Measurements from ENCODE around the gene PLCD1.
A peak's percentile ranks its signal among the peaks of the same experiment; 100 is the strongest.

Gene PLCD1

GRCh38 chr3:37971467-37971866, 58.0 kb downstream of the PLCD1 start:
- TF ChIP-seq, protein P1, sequence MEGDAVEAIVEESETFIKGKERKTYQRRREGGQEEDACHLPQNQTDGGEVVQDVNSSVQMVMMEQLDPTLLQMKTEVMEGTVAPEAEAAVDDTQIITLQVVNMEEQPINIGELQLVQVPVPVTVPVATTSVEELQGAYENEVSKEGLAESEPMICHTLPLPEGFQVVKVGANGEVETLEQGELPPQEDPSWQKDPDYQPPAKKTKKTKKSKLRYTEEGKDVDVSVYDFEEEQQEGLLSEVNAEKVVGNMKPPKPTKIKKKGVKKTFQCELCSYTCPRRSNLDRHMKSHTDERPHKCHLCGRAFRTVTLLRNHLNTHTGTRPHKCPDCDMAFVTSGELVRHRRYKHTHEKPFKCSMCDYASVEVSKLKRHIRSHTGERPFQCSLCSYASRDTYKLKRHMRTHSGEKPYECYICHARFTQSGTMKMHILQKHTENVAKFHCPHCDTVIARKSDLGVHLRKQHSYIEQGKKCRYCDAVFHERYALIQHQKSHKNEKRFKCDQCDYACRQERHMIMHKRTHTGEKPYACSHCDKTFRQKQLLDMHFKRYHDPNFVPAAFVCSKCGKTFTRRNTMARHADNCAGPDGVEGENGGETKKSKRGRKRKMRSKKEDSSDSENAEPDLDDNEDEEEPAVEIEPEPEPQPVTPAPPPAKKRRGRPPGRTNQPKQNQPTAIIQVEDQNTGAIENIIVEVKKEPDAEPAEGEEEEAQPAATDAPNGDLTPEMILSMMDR (IDR thresholded peaks at IDR 0.05; ENCODE audit: low read depth, low read length) = no peak
- DNase-seq (ENCODE audit: low read depth in 2 of 2) = no peak
- no peak overlapping the region for H3K4me3 ChIP-seq (replicated peaks in 1 of 2; ENCODE audit: low read depth in 2 of 2, low read length in 2 of 2)

DNA sequence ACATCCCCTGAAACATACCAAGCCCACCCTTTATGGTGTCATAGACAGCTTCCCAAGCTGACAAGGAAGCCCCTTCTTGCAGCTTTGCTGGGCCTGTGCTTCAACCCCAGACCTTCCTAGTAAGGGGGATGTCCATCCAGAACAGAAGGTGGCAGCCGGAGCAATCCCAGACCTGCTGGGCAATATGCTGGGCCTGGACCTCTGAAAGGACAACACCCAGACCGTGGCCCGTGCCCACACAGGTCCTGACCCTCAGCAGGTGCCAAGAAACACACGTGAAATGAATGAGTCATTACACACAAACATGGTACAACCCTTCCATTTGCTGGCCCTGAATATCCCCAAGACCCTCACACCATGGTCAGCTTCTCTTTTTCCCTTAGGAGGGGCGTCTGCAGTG, 58.6 kb downstream of the PLCD1 start:
- TF ChIP-seq, protein P1 (IDR thresholded peaks at IDR 0.05; ENCODE audit: low read depth, low read length) = no peak
- no peak for DNase-seq (ENCODE audit: low read depth in 2 of 2)
- H3K4me3 ChIP-seq (replicated peaks in 1 of 2; ENCODE audit: low read depth in 2 of 2, low read length in 2 of 2) = no peak overlapping the region

- H3K4me3 ChIP-seq (replicated peaks in 1 of 2; ENCODE audit: low read depth in 2 of 2, low read length in 2 of 2) = no peak overlapping the region
- TF ChIP-seq, protein P1 (IDR thresholded peaks at IDR 0.05; ENCODE audit: low read depth, low read length) = no peak
- no peak for DNase-seq (ENCODE audit: low read depth in 2 of 2)
These were observed 59.8 kb downstream of the PLCD1 start for GRCh38 chr3:37969596-37970100.

DNA sequence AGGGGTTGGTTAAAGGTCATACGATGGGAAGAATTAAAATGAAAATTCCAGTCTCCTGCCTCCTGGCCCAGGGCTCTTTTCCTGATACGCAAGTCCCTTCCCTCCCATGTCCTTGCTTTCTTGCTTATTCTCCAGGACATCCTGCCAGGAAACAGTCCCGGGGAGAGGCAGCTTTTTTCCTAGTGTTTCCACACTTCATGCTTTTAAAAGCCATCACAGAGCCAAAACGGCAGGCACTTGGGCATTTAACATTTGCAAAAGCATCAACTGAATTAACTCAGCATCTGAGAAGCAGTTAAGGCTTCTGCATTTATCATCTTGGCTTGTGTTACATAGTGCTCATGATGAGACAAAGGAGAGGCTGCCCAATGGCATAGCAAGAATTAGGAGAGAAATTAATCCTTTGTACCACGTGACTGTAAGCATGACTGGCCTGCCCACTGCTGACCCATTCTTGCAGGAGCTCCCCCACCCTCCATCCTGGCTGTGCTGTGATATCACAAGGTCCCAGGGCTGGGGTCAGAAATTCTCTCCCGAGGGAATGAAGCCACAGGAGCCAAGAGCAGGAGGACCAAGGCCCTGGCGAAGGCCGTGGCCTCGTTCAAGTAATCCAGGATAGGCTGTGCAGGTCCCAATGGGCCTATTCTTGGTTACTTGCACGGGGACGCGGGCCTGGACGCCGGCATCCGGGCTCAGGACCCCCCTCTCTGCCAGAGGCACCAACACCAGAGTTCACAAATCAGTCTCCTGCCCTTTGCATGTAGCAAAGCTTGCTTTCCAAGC, 60.4 kb downstream of the PLCD1 start:
- TF ChIP-seq, protein P1 (IDR thresholded peaks at IDR 0.05; ENCODE audit: low read depth, low read length) = no peak
- H3K4me3 ChIP-seq (replicated peaks in 1 of 2; ENCODE audit: low read depth in 2 of 2, low read length in 2 of 2) = no peak overlapping the region
- no peak for DNase-seq (ENCODE audit: low read depth in 2 of 2)

DNA sequence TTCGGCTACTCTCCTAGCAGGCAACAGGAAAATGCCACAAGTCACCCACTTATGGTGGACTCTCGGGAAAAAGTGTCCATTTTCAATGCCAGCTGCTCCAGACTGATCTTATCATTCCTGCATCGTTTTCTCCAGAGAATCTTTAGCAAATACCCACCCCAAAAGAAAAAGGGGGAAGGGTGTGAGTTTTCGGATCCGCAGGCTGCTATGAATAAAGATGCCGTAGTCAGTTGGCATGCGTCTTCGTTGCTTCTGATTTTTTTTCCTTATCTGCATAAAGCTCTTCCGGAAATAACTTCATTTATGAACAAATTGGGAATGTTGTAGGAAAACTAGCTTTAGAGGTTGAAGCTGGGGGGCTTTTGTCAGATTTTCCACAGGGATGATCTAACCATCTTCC, 61.2 kb downstream of the PLCD1 start:
- no peak overlapping the region for H3K4me3 ChIP-seq (replicated peaks in 1 of 2; ENCODE audit: low read depth in 2 of 2, low read length in 2 of 2)
- DNase-seq (ENCODE audit: low read depth in 2 of 2) = no peak
- TF ChIP-seq, protein P1 (IDR thresholded peaks at IDR 0.05; ENCODE audit: low read depth, low read length) = no peak

- no peak overlapping the region for H3K4me3 ChIP-seq (replicated peaks in 1 of 2; ENCODE audit: low read depth in 2 of 2, low read length in 2 of 2)
- peak; percentile 78 to 82 for DNase-seq (ENCODE audit: low read depth in 2 of 2)
- TF ChIP-seq, protein P1 (IDR thresholded peaks at IDR 0.05; ENCODE audit: low read depth, low read length) = peak; percentile 90
These were observed 62.1 kb downstream of the PLCD1 start for GRCh38 chr3:37967260-37967881.
